Activated CD8-positive, alpha-beta T cell treated with anti-CD3 and anti-CD28 coated beads, Interleukin-2, amount 10 ng/mL, durations not matched to agents 7 days and 5 days (primary cell): ENCODE results near the gene TCEANC2. TPM values are rescaled to one million over a fixed set of nuclear protein-coding genes. Genes with fewer than 3 reads are reported as not detected.

Experiments
- ATAC-seq: fragments of 150-1000 bp; cut with Tn5 transposase; one replicate; pipeline ENCODE4 v1.10.0; 2021; ENCODE audit warnings: moderate library complexity
- CTCF ChIA-PET: fragments of 350-600 bp; sonication (Branson Sonifier 250); formaldehyde crosslinking; loops from one replicate; lab custom pipeline; 2021; ENCODE audit warnings: antibody characterized with exemption; lab: Charles Lee
- POLR2A ChIA-PET: fragments of 350-600 bp; sonication (Branson Sonifier 250); formaldehyde crosslinking; loops from one replicate; lab custom pipeline; 2021; ENCODE audit warnings: antibody characterized with exemption; lab: Charles Lee
- DNase-seq: peaks from one replicate; pipeline ENCODE4 v3.0.0-alpha.2; 2020
- H3K27ac Mint-ChIP-seq: one replicate; pipeline ENCODE4 v1.8.0; 2021; ENCODE audit warnings: mild to moderate bottlenecking, mixed read lengths
- H3K27me3 Mint-ChIP-seq: one replicate; pipeline ENCODE4 v1.8.0; 2021; ENCODE audit warnings: low read depth, mixed read lengths
- H3K36me3 Mint-ChIP-seq: one replicate; pipeline ENCODE4 v1.8.0; 2021; ENCODE audit warnings: low read depth, mixed read lengths
- H3K4me1 Mint-ChIP-seq: one replicate; pipeline ENCODE4 v1.8.0; 2021; ENCODE audit warnings: low read depth, mixed read lengths
- H3K4me3 Mint-ChIP-seq: one replicate; pipeline ENCODE4 v1.8.0; 2021; ENCODE audit warnings: mild to moderate bottlenecking, mixed read lengths
- H3K9me3 Mint-ChIP-seq: one replicate; pipeline ENCODE4 v1.8.0; 2022; ENCODE audit warnings: mixed read lengths; ENCODE audit not compliant: insufficient read depth
- total RNA-seq, 2 experiments: library from RNA; stranded (reverse); gene quantifications; one replicate each; pipeline ENCODE4 v1.2.3, GENCODE V29; 2021

Gene TCEANC2
- total RNA-seq, 2 experiments from 2014 or later: 11.6 to 12.0 TPM

DNA sequence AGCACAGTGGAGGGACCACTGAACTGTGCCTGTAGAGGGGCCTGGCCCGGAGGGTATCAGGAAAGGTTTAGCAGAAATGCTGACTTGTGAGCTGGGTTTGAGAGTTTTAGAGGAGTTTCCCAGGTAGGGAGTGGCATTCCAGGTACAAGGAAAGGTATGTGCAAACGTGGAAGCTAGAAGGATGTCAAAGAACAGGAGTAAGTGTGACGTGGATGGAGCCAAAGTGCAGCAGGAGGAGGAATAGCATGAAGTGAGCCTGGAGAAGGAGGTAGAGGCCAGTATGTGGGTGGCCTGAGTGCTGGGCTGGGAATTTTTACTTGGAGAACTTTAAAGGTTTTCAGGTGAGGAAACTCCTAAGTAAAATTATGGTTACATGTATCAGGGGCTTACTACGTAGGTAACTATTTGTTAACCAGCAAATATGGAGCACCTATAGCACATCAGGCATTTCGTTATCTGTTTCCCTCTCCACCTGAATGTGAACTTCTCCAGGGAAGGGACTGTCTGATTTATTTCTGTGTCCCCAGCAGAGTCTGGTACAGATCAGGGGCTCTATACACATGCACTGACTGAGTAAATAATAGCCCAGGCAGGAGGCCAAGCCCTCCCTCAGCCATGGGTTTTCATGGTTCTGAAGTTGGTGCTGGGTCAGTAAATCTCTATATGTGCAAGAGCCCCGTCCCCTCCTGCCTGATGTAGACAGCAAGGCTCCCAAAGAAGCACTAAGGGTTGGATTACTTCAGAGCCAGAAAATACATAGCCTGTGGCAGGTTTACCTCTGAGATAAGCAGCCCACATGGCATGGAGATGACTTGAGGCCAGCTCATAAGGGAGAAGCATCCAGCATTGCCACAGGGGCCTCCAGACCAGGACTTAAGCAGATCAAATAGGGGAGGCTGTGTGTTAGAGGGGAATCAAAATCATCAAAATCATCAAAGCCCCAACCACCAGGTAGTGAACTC is 56.0 kb downstream of the TCEANC2 start:
- no peaks in the 10 kb centered on the region for H3K4me1 Mint-ChIP-seq
- no peaks in the 10 kb centered on the region for H3K9me3 Mint-ChIP-seq
- DNase-seq: no peak
- no peaks in the 10 kb centered on the region for H3K36me3 Mint-ChIP-seq
- no peak overlapping the region for H3K27ac Mint-ChIP-seq
- H3K4me3 Mint-ChIP-seq: no peak overlapping the region
- no peak for ATAC-seq
- ChIA-PET POLR2A (no interaction called here), CTCF (no interaction called here)
- H3K27me3 Mint-ChIP-seq: peaks cover 3% of the 10 kb centered on the region

DNA sequence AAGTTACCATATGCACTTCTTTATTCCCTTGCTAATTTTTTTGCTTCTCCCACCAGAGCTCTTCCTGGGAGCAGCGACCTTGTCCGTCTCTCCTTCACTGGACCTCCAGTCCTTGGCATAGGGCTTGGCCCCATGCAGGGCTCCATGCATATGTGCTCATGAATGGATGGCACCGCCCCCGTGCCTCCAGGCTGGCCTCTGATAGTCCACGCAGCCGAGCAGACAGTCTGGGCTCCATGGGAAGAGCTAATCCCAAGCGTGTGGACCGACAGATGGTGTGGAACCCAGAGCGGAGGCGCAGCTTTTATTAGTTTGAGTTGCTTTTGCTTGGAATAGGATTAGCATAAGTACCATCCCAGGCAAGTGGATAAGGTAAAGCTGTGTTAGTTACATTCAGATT is 57.6 kb downstream of the TCEANC2 start:
- no peaks in the 10 kb centered on the region for H3K36me3 Mint-ChIP-seq
- POLR2A ChIA-PET: no interaction called here
- H3K27ac Mint-ChIP-seq: no peak overlapping the region
- no peaks in the 10 kb centered on the region for H3K4me1 Mint-ChIP-seq
- no peaks in the 10 kb centered on the region for H3K9me3 Mint-ChIP-seq
- DNase-seq: no peak
- peaks cover 3% of the 10 kb centered on the region for H3K27me3 Mint-ChIP-seq
- CTCF ChIA-PET: interaction anchor here (3.1 kb wide), 1 partner anchor 11 kb away, joined by 11 read pairs; no protein-coding TSS in a partner anchor
- ATAC-seq: no peak
- H3K4me3 Mint-ChIP-seq: no peak overlapping the region

- ChIA-PET CTCF (interaction anchor here (1.6 to 3.1 kb wide), 2 partner anchors 10 to 378 kb away, joined by 5 to 11 read pairs; no protein-coding TSS in a partner anchor), POLR2A (no interaction called here)
- no peak for DNase-seq
- Mint-ChIP-seq H3K4me3 (no peak overlapping the region), H3K27ac (no peak overlapping the region), H3K4me1 (no peaks in the 10 kb centered on the region), H3K36me3 (no peaks in the 10 kb centered on the region), H3K9me3 (no peaks in the 10 kb centered on the region), H3K27me3 (peaks cover 3% of the 10 kb centered on the region)
- no peak for ATAC-seq
These were observed 58.2 kb downstream of the TCEANC2 start for GRCh38 chr1:54111624-54112023.

- Mint-ChIP-seq H3K9me3 (no peaks in the 10 kb centered on the region), H3K36me3 (no peaks in the 10 kb centered on the region), H3K4me3 (no peak overlapping the region), H3K27ac (no peak overlapping the region), H3K27me3 (peaks cover 3% of the 10 kb centered on the region), H3K4me1 (no peaks in the 10 kb centered on the region)
- DNase-seq (no peak), ATAC-seq (no peak)
- ChIA-PET POLR2A (no interaction called here), CTCF (interaction anchor here (1.0 to 3.1 kb wide), 4 partner anchors 10 to 378 kb away, joined by 4 to 11 read pairs (median 4); no protein-coding TSS in a partner anchor)
These were observed 58.6 kb downstream of the TCEANC2 start for GRCh38 chr1:54112027-54112426.

GRCh38 chr1:54112705-54113368 is 59.4 kb downstream of the TCEANC2 start:
- Mint-ChIP-seq H3K4me3 (no peak overlapping the region), H3K4me1 (no peaks in the 10 kb centered on the region), H3K9me3 (no peaks in the 10 kb centered on the region), H3K27me3 (peaks cover 3% of the 10 kb centered on the region), H3K27ac (no peak overlapping the region), H3K36me3 (no peaks in the 10 kb centered on the region)
- ChIA-PET POLR2A (interaction anchor here (0.9 kb wide), 1 partner anchor 50 kb away, joined by 3 read pairs; no protein-coding TSS in a partner anchor), CTCF (interaction anchor here (1.0 to 3.1 kb wide), 5 partner anchors 9 to 377 kb away, joined by 3 to 11 read pairs (median 4); no protein-coding TSS in a partner anchor)
- no peak for DNase-seq
- no peak for ATAC-seq

DNA sequence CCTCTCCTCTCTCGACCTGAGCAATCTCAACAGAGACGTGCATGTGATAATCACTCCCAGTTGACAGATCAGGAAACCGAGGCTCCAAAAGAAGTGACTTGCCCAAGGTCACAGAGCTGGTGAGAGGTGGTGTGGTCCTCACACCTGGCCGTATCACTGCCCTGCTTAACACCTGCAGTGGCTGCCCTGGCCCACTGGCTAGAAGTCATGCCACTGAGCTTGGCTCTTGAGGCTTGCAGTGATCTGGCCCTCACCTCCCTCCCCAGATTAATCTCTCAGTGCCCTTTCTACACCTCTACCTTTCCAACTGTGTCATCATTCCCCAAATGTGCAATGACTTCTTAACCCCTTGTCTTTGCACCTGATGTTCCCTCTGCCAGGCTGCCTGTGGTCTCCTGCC is 60.6 kb downstream of the TCEANC2 start:
- Mint-ChIP-seq H3K4me3 (no peak overlapping the region), H3K4me1 (no peaks in the 10 kb centered on the region), H3K27ac (no peak overlapping the region), H3K9me3 (no peaks in the 10 kb centered on the region), H3K27me3 (peaks cover 3% of the 10 kb centered on the region), H3K36me3 (no peaks in the 10 kb centered on the region)
- ChIA-PET POLR2A (no interaction called here), CTCF (no interaction called here)
- DNase-seq: no peak
- ATAC-seq: no peak

GRCh38 chr1:54114955-54115354 is 61.5 kb downstream of the TCEANC2 start:
- Mint-ChIP-seq H3K4me3 (no peak overlapping the region), H3K36me3 (no peaks in the 10 kb centered on the region), H3K9me3 (no peaks in the 10 kb centered on the region), H3K27me3 (peaks cover 3% of the 10 kb centered on the region), H3K27ac (no peak overlapping the region), H3K4me1 (no peaks in the 10 kb centered on the region)
- ChIA-PET POLR2A (interaction anchor here (0.9 kb wide), 1 partner anchor 35 kb away, joined by 3 read pairs; no protein-coding TSS in a partner anchor), CTCF (no interaction called here)
- ATAC-seq (no peak), DNase-seq (no peak)

GRCh38 chr1:54115520-54115919 is 62.1 kb downstream of the TCEANC2 start:
- Mint-ChIP-seq H3K27ac (no peak overlapping the region), H3K4me3 (no peak overlapping the region), H3K9me3 (no peaks in the 10 kb centered on the region), H3K27me3 (peaks cover 3% of the 10 kb centered on the region), H3K4me1 (no peaks in the 10 kb centered on the region), H3K36me3 (no peaks in the 10 kb centered on the region)
- DNase-seq (no peak), ATAC-seq (no peak)
- ChIA-PET POLR2A (no interaction called here), CTCF (no interaction called here)

DNA sequence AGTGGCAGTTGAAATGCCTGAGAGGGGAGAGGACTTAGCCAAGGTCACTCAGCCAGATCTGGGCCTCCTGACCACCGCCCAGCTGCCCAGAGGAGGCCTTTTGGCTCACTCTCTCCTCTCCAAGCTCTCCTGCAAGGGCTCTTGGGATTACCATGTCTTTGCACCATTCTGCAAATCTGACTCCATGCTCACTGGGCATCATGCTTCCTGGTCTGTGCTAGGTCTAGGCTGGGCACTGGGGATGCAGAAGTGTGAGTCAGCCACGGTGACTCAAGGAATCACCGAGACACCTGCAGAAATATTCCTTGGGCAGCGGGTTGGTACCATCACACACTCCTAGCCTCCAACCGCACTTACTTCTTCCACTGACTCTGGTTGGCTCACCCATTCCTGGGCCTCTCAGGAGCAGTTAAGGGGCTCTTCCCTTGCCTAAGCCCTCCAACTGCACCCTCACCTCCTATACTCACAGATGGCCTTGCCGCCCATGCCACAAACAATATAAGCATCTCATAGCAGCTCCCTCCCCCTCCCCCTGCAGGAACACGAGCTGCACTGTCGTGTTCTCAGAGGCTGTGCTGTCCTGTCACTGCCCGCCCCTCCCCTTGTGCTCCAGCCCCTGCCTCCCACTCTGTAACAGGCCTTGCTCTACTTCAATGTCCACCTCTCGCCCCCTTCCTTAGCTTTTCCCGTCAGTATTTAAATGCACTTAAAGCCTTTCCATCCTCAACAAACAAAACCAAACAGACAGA is 64.6 kb downstream of the TCEANC2 start:
- ChIA-PET POLR2A (no interaction called here), CTCF (interaction anchor here (0.7 to 0.9 kb wide), 2 partner anchors 82 to 372 kb away, joined by 3 read pairs; partner anchors contain the start of genes CYB5RL and MRPL37)
- H3K27me3 Mint-ChIP-seq: peaks cover 8% of the 10 kb centered on the region
- H3K9me3 Mint-ChIP-seq: no peaks in the 10 kb centered on the region
- ATAC-seq (no peak), DNase-seq (no peak)
- H3K4me3 Mint-ChIP-seq: no peak overlapping the region
- H3K27ac Mint-ChIP-seq: no peak overlapping the region
- peaks cover 6% of the 10 kb centered on the region for H3K4me1 Mint-ChIP-seq
- H3K36me3 Mint-ChIP-seq: no peaks in the 10 kb centered on the region

DNA sequence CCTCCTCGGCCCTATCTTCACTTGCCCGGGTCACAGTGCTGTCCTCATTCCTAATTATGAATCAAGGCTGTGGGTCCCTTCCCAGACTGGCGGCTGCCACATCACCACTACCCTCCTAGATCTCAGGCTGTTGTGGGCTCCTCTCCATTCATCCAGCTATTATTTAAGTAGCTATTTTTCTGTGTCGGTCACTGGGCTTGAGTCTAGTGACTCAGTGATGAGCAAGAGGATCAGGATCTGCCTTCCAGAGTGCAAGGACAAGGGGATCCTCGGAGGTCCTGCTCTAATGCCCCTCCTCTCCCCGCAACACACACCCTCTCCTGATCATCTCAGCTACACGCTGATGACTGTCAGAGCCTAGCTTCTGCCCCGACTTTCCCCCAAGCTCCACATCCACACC is 65.3 kb downstream of the TCEANC2 start:
- ChIA-PET CTCF (interaction anchor here (0.6 to 0.7 kb wide), 2 partner anchors 81 to 371 kb away, joined by 3 read pairs; partner anchors contain the start of genes CYB5RL and MRPL37), POLR2A (no interaction called here)
- Mint-ChIP-seq H3K4me3 (no peak overlapping the region), H3K4me1 (peaks cover 6% of the 10 kb centered on the region), H3K27me3 (peaks cover 8% of the 10 kb centered on the region), H3K36me3 (no peaks in the 10 kb centered on the region), H3K27ac (no peak overlapping the region), H3K9me3 (no peaks in the 10 kb centered on the region)
- DNase-seq (no peak), ATAC-seq (no peak)

DNA sequence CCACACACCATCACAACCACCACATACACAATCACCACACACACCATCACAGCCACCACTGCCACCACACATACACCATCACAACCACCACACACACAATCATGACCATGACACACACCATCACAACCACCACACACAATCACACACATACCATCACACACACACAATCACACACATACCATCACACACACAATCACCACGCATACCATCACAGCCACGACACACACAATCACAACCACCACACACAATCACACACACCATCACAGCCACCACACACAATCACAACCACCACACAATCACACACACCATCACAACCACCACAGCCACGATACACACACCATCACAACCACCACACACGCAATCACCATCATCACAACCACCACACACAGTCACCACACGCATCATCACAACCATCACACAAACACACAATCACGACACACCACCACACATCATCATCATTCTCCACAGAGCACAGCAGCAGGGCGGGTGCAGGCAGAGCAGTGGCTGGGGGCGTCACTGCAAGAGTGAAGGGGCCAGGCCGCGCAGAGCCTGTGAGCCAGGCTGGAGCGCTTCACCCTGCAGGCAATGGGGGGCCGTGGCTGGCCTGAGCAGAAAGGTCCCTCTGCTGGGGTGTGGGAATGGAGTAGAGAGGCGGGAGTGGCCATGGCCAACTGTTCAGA is 66.8 kb downstream of the TCEANC2 start:
- Mint-ChIP-seq H3K4me1 (peaks cover 6% of the 10 kb centered on the region), H3K9me3 (no peaks in the 10 kb centered on the region), H3K27ac (no peak overlapping the region), H3K4me3 (no peak overlapping the region), H3K36me3 (no peaks in the 10 kb centered on the region), H3K27me3 (peaks cover 5% of the 10 kb centered on the region)
- no peak for DNase-seq
- POLR2A ChIA-PET: no interaction called here
- CTCF ChIA-PET: interaction anchor here (0.5 kb wide), 1 partner anchor 78 kb away, joined by 3 read pairs; no protein-coding TSS in a partner anchor
- ATAC-seq: no peak
